Sigmoid colon (tissue), 4 donors: ENCODE data around the gene P2RX5.

ENCODE experiments used
- CTCF ChIP-seq, 4 experiments: fragments of 450-650 bp in 3 of 4; fragments of 200-600 bp in 1 of 4; IDR thresholded peaks; one replicate each; pipeline ENCODE4 v1.5.1; 2016 to 2019; ENCODE audit warnings: antibody characterized with exemption in 4 of 4, mild to moderate bottlenecking in 3 of 4, moderate library complexity in 2 of 4
- POLR2A ChIP-seq, 2 donors: fragments of 450-650 bp; IDR thresholded peaks; one replicate each; pipeline ENCODE4 v1.6.1; 2016; ENCODE audit warnings: antibody characterized with exemption in 2 of 2, mild to moderate bottlenecking in 2 of 2, moderate library complexity in 2 of 2
- POLR2AphosphoS5 ChIP-seq, 4 donors: sonication (generic); formaldehyde crosslinking; IDR thresholded peaks; one replicate each; pipeline ENCODE4 v1.6.1; 2017; ENCODE audit warnings: antibody characterized with exemption in 4 of 4

DNA sequence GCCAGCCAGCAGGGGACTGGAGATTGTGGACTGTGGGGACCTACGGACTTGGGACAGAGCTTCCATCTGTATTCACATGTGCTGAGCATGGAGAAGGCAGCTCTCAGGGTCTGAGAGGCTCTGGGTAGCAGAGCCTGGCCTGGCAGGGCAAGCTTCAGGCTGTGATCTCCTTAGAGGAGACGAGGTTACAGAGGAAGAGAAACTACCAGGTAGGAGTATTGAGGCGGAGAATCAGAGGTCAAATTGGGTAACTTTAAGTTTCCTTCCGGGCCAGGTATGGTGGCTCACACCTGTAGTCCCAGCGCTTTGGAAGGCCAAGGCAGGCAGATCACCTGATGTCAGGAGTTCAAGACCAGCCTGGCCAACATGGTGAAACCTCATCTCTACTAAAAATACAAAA, 50.6 kb downstream of the P2RX5 start:
- TF ChIP-seq POLR2AphosphoS5 (IDR thresholded peaks at IDR 0.05) (no peak), CTCF (IDR thresholded peaks at IDR 0.05) (no peak), POLR2A (IDR thresholded peaks at IDR 0.05) (no peak)
